T-cell (primary cell): Measurements from ENCODE around the gene BPGM. TPM values are rescaled to one million over a fixed set of nuclear protein-coding genes. Genes with fewer than 3 reads are reported as not detected.

ENCODE experiments used
- ATAC-seq, 4 experiments: fragments of 200-7000 bp in 3 of 4; fragments of 150-1000 bp in 1 of 4; cut with Tn5 transposase; replicated peaks in 1 of 4; 1 replicate in 3 of 4; 2 replicates in 1 of 4; pipeline ENCODE4 v1.10.0; 2021; ENCODE audit warnings: moderate library complexity in 3 of 4, mild to moderate bottlenecking in 2 of 4, moderate number of reproducible peaks in 1 of 4
- CTCF ChIA-PET, 2 donors: fragments of 300-600 bp; sonication (Branson Sonifier 250); formaldehyde crosslinking; loops; one replicate each; lab custom pipeline; 2022; ENCODE audit warnings: antibody characterized with exemption in 2 of 2; lab: Charles Lee
- POLR2A ChIA-PET, 2 donors: fragments of 300-600 bp; sonication (Branson Sonifier 250); formaldehyde crosslinking; loops; one replicate each; lab custom pipeline; 2022; ENCODE audit warnings: antibody characterized with exemption in 2 of 2; lab: Charles Lee
- DNase-seq, 35 experiments: peaks; one replicate each; pipeline versions ENCODE4 v3.0.0 to v3.0.0-alpha.2; 2013 to 2023
- H3K27ac ChIP-seq: one replicate; pipeline ENCODE4 v1.5.1; 2013; ENCODE audit warnings: low read length
- H3K27me3 ChIP-seq, 2 experiments: replicated peaks in 1 of 2; 1 replicate in 1 of 2; 2 replicates in 1 of 2; pipeline versions ENCODE4 v1.6.1 to v1.7.0; 2013; ENCODE audit warnings: low read length in 1 of 2, mixed read lengths in 1 of 2; ENCODE audit not compliant: control insufficient read depth in 2 of 2, insufficient read depth in 2 of 2; ENCODE audit errors: extremely low read depth in 1 of 2
- H3K36me3 ChIP-seq, 2 donors: 1 replicate in 1 of 2; 2 replicates in 1 of 2; pipeline versions ENCODE4 v1.6.1 to v1.7.0; 2013; ENCODE audit warnings: low read length in 1 of 2; ENCODE audit not compliant: control insufficient read depth in 2 of 2, insufficient read depth in 1 of 2; ENCODE audit errors: extremely low read depth in 1 of 2
- H3K4me1 ChIP-seq, 2 experiments: 1 replicate in 1 of 2; 2 replicates in 1 of 2; pipeline versions ENCODE4 v1.6.1 to v1.7.0; 2013; ENCODE audit warnings: low read length in 2 of 2, mixed read lengths in 1 of 2; ENCODE audit not compliant: insufficient read depth in 2 of 2, control insufficient read depth in 1 of 2; ENCODE audit errors: extremely low read depth in 1 of 2
- H3K4me3 ChIP-seq, 2 donors: 1 replicate in 1 of 2; 2 replicates in 1 of 2; pipeline versions ENCODE4 v1.5.1 to v1.7.0; 2013; ENCODE audit warnings: mild to moderate bottlenecking in 2 of 2, low read length in 1 of 2, moderate library complexity in 1 of 2; ENCODE audit not compliant: control insufficient read depth in 1 of 2; ENCODE audit errors: extremely low read depth in 1 of 2
- H3K9me3 ChIP-seq: 2 replicates; pipeline ENCODE4 v1.7.0; 2013
- H3K27ac Mint-ChIP-seq, 2 donors: one replicate each; pipeline ENCODE4 v1.8.0; 2020 to 2021; ENCODE audit warnings: mild to moderate bottlenecking in 2 of 2, mixed read lengths in 2 of 2
- H3K27me3 Mint-ChIP-seq, 2 donors: one replicate each; pipeline ENCODE4 v1.8.0; 2021 to 2022; ENCODE audit warnings: mixed read lengths in 2 of 2
- H3K36me3 Mint-ChIP-seq: one replicate; pipeline ENCODE4 v1.8.0; 2021; ENCODE audit warnings: mixed read lengths
- H3K4me1 Mint-ChIP-seq, 3 donors: one replicate each; pipeline ENCODE4 v1.8.0; 2020 to 2022; ENCODE audit warnings: mixed read lengths in 3 of 3, mild to moderate bottlenecking in 1 of 3
- H3K4me3 Mint-ChIP-seq, 3 donors: one replicate each; pipeline ENCODE4 v1.8.0; 2020 to 2022; ENCODE audit warnings: mild to moderate bottlenecking in 3 of 3, mixed read lengths in 3 of 3, moderate library complexity in 3 of 3
- H3K9me3 Mint-ChIP-seq, 3 donors: one replicate each; pipeline ENCODE4 v1.8.0; 2020 to 2022; ENCODE audit warnings: mixed read lengths in 3 of 3
- WGBS: methylation state at CpG from one replicate; pipeline ENCODE4 v1.1.5; 2013; ENCODE audit warnings: missing lambda C conversion rate; ENCODE audit not compliant: insufficient coverage; 5-methylcytosine and 5-hydroxymethylcytosine counted together
- total RNA-seq, 35 experiments: library from RNA in 6 of 35; stranded (reverse) in 6 of 35; fragments of 120-200 nt in 1 of 35; gene quantifications; one replicate each; pipeline versions ENCODE4 v1.2.1 to v1.2.4 and lab custom pipeline; 2013 to 2026

BPGM gene
- total RNA-seq, 5 donors from 2014 or later (not counting 1 experiment from before 2014, with no cell fraction given), result 16.4 to 20.3 (median 18.3) TPM

DNA sequence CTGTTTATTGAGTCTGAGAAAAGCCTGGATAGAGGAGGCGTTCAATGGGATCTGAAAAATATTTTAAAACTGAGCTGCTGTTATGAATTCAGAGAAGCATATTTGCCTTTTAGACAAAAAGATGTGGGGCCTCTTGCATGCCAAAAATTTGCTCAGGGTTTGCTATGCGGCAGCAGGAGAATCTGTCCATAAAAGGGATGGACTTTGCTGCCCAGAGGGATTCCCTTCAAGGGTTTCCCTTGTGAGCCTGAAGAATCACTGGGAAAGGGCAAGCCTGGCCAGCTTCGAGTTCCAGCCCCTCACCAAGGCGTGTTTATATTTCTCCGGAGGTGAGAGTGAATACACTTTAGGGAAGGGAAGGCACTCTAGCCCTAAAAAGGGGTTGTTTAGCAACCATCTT lies 77.2 kb downstream of the BPGM start:
- Mint-ChIP-seq H3K27me3 (peaks cover 0 to 2% of the 10 kb centered on the region in 2 donors), H3K4me1 (no peaks in the 10 kb centered on the region), H3K4me3 (no peak overlapping the region), H3K9me3 (peaks cover 3 to 7% (median 6%) of the 10 kb centered on the region in 3 donors), H3K36me3 (peaks cover 11% of the 10 kb centered on the region), H3K27ac (no peak overlapping the region)
- Histone ChIP-seq H3K36me3 (no peaks in the 10 kb centered on the region), H3K4me1 (no peaks in the 10 kb centered on the region), H3K9me3 (no peaks in the 10 kb centered on the region), H3K4me3 (no peak overlapping the region), H3K27ac (no peak overlapping the region), H3K27me3 (no peaks in the 10 kb centered on the region)
- ATAC-seq (no peak), DNase-seq (no peak)
- ChIA-PET CTCF (interaction anchor here in 1 of 2 donors (0.5 to 0.6 kb wide), 2 partner anchors 28 to 37 kb away, joined by 3 read pairs; no protein-coding TSS in a partner anchor), POLR2A (no interaction called here)
- 96% methylated on average over 5 of the region's 5 CpGs for WGBS

GRCh38 chr7:134724606-134725005 lies 78.0 kb downstream of the BPGM start:
- POLR2A ChIA-PET, result no interaction called here
- ATAC-seq (no peak), DNase-seq (peak in 1 of 35 experiments; percentile 7)
- H3K4me3 Mint-ChIP-seq, result no peak overlapping the region
- Histone ChIP-seq H3K27ac (no peak overlapping the region), H3K9me3 (no peaks in the 10 kb centered on the region), H3K4me1 (no peaks in the 10 kb centered on the region), H3K36me3 (no peaks in the 10 kb centered on the region), H3K27me3 (no peaks in the 10 kb centered on the region), H3K4me3 (no peak overlapping the region)
- H3K27me3 Mint-ChIP-seq, result no peaks in the 10 kb centered on the region
- CTCF ChIA-PET, result interaction anchor here in 1 of 2 donors (0.5 to 0.6 kb wide), 2 partner anchors 27 to 38 kb away, joined by 3 read pairs; no protein-coding TSS in a partner anchor
- peaks cover 7% of the 10 kb centered on the region for H3K36me3 Mint-ChIP-seq
- no peak overlapping the region for H3K27ac Mint-ChIP-seq
- no peaks in the 10 kb centered on the region for H3K4me1 Mint-ChIP-seq
- 18% methylated on average over 1 of the region's 2 CpGs for WGBS
- H3K9me3 Mint-ChIP-seq, result peaks cover 3 to 7% (median 6%) of the 10 kb centered on the region in 3 donors

DNA sequence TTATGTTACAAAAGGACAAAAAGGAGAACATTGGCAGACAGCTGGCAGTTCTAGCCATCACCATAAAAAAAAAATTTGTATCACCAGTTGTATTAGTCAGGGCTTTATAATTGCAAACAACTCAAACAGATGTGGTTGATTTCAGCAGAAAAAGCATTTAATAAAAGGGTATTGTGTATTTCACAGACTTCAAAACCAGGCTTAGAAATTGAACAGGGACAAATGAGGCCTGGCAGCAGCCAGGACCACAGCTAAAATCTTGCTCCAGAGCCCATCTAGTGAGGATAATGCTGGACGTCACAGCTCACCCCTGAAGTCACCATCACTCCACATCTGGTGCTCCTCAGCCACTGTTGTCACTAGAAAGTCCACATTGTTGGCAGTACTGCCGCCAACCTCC lies 79.9 kb downstream of the BPGM start:
- Mint-ChIP-seq H3K27me3 (no peaks in the 10 kb centered on the region), H3K9me3 (peaks cover 3 to 10% (median 6%) of the 10 kb centered on the region in 3 donors), H3K27ac (no peak overlapping the region), H3K4me3 (no peak overlapping the region), H3K4me1 (no peaks in the 10 kb centered on the region), H3K36me3 (peaks cover 7% of the 10 kb centered on the region)
- 90% methylated on average over 1 of the region's 2 CpGs for WGBS
- ChIA-PET CTCF (interaction anchor here in 1 of 2 donors (0.6 to 1.4 kb wide), 2 partner anchors 12 to 80 kb away, joined by 3 read pairs; partner anchors contain the start of gene BPGM), POLR2A (no interaction called here)
- Histone ChIP-seq H3K27ac (no peak overlapping the region), H3K4me3 (no peak overlapping the region), H3K36me3 (no peaks in the 10 kb centered on the region), H3K27me3 (no peaks in the 10 kb centered on the region), H3K4me1 (no peaks in the 10 kb centered on the region), H3K9me3 (no peaks in the 10 kb centered on the region)
- ATAC-seq (no peak), DNase-seq (no peak)

DNA sequence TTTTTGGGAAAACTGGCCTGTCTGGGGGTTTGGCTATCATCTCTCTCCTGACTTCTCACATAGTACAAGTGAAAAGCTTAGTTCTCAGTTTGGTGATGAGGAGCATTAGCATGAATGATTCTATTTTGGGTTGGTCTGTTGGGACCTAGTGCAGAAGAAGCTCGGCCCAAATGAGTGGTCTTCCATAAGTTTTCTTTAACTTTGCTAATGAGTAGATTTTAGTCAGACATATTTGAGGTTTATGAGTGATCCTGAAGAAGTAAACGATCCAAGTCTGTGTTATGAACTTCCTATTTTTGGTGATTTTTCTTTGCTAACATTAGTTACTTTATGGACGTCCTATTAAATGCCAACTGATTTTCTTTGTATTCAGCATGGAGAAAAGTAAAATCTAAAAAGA lies 81.1 kb downstream of the BPGM start:
- no peak for DNase-seq
- Mint-ChIP-seq H3K36me3 (peaks cover 7% of the 10 kb centered on the region), H3K9me3 (peaks cover 3 to 10% (median 6%) of the 10 kb centered on the region in 3 donors), H3K4me1 (no peaks in the 10 kb centered on the region), H3K4me3 (no peak overlapping the region), H3K27me3 (no peaks in the 10 kb centered on the region), H3K27ac (no peak overlapping the region)
- Histone ChIP-seq H3K36me3 (no peaks in the 10 kb centered on the region), H3K27ac (no peak overlapping the region), H3K27me3 (no peaks in the 10 kb centered on the region), H3K4me3 (no peak overlapping the region), H3K4me1 (no peaks in the 10 kb centered on the region), H3K9me3 (no peaks in the 10 kb centered on the region)
- 88% methylated on average over 2 of the region's 3 CpGs for WGBS
- POLR2A ChIA-PET, result no interaction called here
- ATAC-seq, result no peak
- CTCF ChIA-PET, result interaction anchor here in 1 of 2 donors (0.6 kb wide), 1 partner anchor 88 kb away, joined by 3 read pairs; no protein-coding TSS in a partner anchor

Other genes starting within 250 kb of the BPGM start
- gene AKR1B1, start 187.8 kb upstream of the BPGM start, total RNA-seq, result 10 to 100 TPM; 64.3 to 92.4 (median 85.3) TPM
- under 1 TPM in 2 of 5 donors, not detected in 3; 0.32 to 0.33 TPM for gene AKR1B10, start 119.3 kb upstream of the BPGM start, total RNA-seq
- not detected for gene AKR1B15, start 97.7 kb upstream of the BPGM start, total RNA-seq
- gene CALD1, start 132.8 kb downstream of the BPGM start, total RNA-seq, result 1 to 10 TPM in 3 of 5 donors, under 1 TPM in 1, not detected in 1; 0.95 to 2.4 (median 1.4) TPM